ENCODE results near the gene UBR3.
"Not testable (repeated sequence)": the region's sequence is repeated elsewhere in the genome, so short reads cannot be mapped to it uniquely, and the experiment has no call there.

The UBR3 gene

GRCh38 chr2:169849710-169850109 is 22.5 kb downstream of the UBR3 start:
- ChIA-PET POLR2A (no interaction called here), CTCF (no interaction called here)

GRCh38 chr2:169853041-169853668 is 25.9 kb downstream of the UBR3 start:
- TF ChIP-seq CTCF (IDR thresholded peaks at IDR 0.05; ENCODE audit: insufficient read depth, low read length, missing control alignments) = no peak
- H3K4me3 ChIP-seq (ENCODE audit: low read depth, low read length) = no peak overlapping the region
- ChIA-PET CTCF (no interaction called here), POLR2A (no interaction called here)
- no peak for DNase-seq (ENCODE audit: low read depth, low spot score)

More at GRCh38 chr2:169849710-169850109, 22.5 kb downstream of the UBR3 start:
- TF ChIP-seq CTCF (IDR thresholded peaks at IDR 0.05; ENCODE audit: insufficient read depth, low read length, missing control alignments) = no peak
- DNase-seq (ENCODE audit: low read depth, low spot score) = no peak
- no peak overlapping the region for H3K4me3 ChIP-seq (ENCODE audit: low read depth, low read length)

- DNase-seq (ENCODE audit: low read depth, low spot score); CTCF ChIA-PET; H3K4me3 ChIP-seq (ENCODE audit: low read depth, low read length); POLR2A ChIA-PET: not testable (repeated sequence)
Measured at GRCh38 chr2:169855281-169856258, 28.3 kb downstream of the UBR3 start.

DNA sequence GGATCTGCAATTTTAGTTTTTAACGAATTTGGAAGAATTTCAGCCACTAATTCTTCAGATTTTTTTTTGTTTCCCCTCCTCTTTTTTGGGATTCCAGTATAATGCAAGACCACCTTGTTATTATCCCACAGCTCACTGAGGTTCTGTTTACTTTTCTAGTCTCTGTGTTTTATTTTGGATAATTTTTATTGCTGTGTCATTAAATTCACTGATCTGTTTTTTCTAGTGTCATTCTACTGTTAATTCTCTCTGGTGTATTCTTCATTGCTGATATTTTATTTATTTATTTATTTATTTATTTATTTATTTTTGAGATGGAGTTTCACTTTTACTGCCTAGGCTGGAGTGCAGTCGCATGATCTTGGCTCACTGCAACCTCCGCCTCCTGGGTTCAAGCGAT is 32.2 kb downstream of the UBR3 start:
- H3K4me3 ChIP-seq (ENCODE audit: low read depth, low read length) = no peak overlapping the region
- DNase-seq (ENCODE audit: low read depth, low spot score) = no peak
- ChIA-PET CTCF (no interaction called here), POLR2A (no interaction called here)
- TF ChIP-seq CTCF (IDR thresholded peaks at IDR 0.05; ENCODE audit: insufficient read depth, low read length, missing control alignments) = no peak

GRCh38 chr2:169860149-169860548 is 32.9 kb downstream of the UBR3 start:
- no peak for TF ChIP-seq CTCF (IDR thresholded peaks at IDR 0.05; ENCODE audit: insufficient read depth, low read length, missing control alignments)
- CTCF ChIA-PET = interaction anchor here (0.7 kb wide), 1 partner anchor 42 kb away, joined by 3 read pairs; no protein-coding TSS in a partner anchor

DNA sequence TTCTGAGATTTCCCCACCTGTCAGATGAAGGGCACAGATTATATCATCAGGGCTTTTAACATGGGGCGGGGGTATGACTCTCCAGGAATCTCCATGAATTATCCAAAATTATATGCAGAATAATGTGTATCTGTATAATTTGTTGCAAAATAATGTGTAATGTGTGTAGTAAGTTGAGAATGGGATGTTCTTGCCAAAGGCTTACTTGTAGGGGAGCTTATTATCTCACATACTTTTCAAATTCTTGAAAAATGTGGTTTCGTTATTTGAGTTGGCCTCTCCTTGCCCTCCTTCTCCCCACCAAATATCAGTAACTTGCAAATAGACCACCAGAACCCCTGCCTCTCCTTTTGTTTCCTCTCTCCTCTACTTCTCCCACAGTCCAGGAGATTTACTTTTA is 35.6 kb downstream of the UBR3 start:
- no peak overlapping the region for H3K4me3 ChIP-seq (ENCODE audit: low read depth, low read length)
- DNase-seq (ENCODE audit: low read depth, low spot score) = no peak
- ChIA-PET POLR2A (no interaction called here), CTCF (no interaction called here)
- TF ChIP-seq CTCF (IDR thresholded peaks at IDR 0.05; ENCODE audit: insufficient read depth, low read length, missing control alignments) = no peak

More at GRCh38 chr2:169860149-169860548, 32.9 kb downstream of the UBR3 start:
- POLR2A ChIA-PET = no interaction called here
- H3K4me3 ChIP-seq (ENCODE audit: low read depth, low read length) = no peak overlapping the region
- DNase-seq (ENCODE audit: low read depth, low spot score) = no peak
